Fibroblast of mammary gland (primary cell): ENCODE results near the gene RUNDC3A.
A peak's percentile ranks its signal among the peaks of the same experiment; 100 is the strongest.

Source experiments
- DNase-seq: peaks from one replicate; pipeline ENCODE4 v3.0.0-alpha.2; 2010; ENCODE audit warnings: low read depth
- H3K4me3 ChIP-seq: 2 replicates; pipeline ENCODE4 v1.5.1; 2011; ENCODE audit warnings: low read depth, mild to moderate bottlenecking, low read length, moderate library complexity; ENCODE audit not compliant: control insufficient read depth
- TF ChIP-seq, protein P1 (sequence below): conservative IDR thresholded peaks from 2 replicates; pipeline ENCODE4 v1.5.1; 2011; ENCODE audit warnings: low read depth, low read length, inconsistent platforms; ENCODE audit not compliant: control insufficient read depth, insufficient read depth

The RUNDC3A gene

DNA sequence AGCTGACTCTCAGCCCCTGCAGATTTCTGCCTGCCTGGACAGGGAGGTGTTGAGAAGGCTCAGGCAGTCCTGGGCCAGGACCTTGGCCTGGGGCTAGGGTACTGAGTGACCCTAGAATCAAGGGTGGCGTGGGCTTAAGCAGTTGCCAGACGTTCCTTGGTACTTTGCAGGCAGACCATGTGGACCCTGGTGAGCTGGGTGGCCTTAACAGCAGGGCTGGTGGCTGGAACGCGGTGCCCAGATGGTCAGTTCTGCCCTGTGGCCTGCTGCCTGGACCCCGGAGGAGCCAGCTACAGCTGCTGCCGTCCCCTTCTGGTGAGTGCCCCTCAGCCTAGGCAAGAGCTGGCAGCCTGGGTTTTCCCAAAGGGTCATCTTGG is 40.6 kb downstream of the RUNDC3A start:
- TF ChIP-seq, protein P1, sequence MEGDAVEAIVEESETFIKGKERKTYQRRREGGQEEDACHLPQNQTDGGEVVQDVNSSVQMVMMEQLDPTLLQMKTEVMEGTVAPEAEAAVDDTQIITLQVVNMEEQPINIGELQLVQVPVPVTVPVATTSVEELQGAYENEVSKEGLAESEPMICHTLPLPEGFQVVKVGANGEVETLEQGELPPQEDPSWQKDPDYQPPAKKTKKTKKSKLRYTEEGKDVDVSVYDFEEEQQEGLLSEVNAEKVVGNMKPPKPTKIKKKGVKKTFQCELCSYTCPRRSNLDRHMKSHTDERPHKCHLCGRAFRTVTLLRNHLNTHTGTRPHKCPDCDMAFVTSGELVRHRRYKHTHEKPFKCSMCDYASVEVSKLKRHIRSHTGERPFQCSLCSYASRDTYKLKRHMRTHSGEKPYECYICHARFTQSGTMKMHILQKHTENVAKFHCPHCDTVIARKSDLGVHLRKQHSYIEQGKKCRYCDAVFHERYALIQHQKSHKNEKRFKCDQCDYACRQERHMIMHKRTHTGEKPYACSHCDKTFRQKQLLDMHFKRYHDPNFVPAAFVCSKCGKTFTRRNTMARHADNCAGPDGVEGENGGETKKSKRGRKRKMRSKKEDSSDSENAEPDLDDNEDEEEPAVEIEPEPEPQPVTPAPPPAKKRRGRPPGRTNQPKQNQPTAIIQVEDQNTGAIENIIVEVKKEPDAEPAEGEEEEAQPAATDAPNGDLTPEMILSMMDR: no peak
- H3K4me3 ChIP-seq: no peak overlapping the region
- no peak for DNase-seq

DNA sequence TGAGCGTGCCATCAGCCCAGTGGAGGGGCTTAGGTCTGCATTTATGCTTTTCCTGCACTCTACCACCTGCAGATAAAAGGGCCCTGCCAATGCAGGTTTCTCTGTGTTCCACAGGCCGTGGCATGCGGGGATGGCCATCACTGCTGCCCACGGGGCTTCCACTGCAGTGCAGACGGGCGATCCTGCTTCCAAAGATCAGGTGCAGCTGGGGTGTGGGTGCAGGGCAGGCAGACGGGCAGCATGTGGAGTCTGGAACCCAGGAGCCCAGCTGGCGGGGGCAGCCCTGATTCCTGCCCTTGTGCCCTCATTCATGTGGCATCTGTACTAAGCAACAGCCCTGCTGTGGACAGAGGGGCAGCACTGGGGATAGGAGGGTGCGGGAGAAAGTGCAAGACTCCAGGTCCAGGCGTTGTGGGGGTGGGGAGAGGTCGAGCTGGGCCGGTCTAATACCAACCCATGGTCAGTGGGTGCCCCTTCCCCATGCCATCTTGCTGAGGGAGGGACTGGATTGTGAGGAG is 41.2 kb downstream of the RUNDC3A start:
- no peak overlapping the region for H3K4me3 ChIP-seq
- TF ChIP-seq, protein P1: no peak
- no peak for DNase-seq

DNA sequence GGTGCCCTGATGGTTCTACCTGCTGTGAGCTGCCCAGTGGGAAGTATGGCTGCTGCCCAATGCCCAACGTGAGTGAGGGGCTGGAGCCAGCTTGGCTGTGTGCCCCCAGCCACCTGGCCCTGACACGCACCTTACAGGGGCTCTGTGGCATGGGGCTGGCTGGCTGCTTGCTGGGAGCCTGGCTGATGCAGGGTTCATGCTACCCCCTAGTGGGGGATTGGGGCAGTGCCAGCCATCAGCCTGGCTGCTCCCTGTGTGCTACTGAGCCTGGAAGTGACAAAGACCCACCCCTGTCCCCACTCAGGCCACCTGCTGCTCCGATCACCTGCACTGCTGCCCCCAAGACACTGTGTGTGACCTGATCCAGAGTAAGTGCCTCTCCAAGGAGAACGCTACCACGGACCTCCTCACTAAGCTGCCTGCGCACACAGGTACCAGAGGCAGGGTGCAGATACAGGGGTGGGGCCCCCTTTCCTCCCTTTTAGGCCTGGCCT is 42.4 kb downstream of the RUNDC3A start:
- H3K4me3 ChIP-seq: no peak overlapping the region
- TF ChIP-seq, protein P1: peak; percentile 70
- DNase-seq: peak; percentile 52

DNA sequence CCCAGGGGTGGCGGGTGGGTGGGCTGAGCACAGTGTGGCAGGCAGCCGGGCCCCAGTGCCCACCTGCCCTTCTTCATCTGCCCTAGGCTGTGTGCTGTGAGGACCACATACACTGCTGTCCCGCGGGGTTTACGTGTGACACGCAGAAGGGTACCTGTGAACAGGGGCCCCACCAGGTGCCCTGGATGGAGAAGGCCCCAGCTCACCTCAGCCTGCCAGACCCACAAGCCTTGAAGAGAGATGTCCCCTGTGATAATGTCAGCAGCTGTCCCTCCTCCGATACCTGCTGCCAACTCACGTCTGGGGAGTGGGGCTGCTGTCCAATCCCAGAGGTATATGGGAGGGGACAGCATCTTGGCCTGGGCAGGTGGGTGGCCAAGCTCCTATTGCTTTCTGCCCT is 43.1 kb downstream of the RUNDC3A start:
- DNase-seq: no peak
- TF ChIP-seq, protein P1: no peak
- H3K4me3 ChIP-seq: no peak overlapping the region

DNA sequence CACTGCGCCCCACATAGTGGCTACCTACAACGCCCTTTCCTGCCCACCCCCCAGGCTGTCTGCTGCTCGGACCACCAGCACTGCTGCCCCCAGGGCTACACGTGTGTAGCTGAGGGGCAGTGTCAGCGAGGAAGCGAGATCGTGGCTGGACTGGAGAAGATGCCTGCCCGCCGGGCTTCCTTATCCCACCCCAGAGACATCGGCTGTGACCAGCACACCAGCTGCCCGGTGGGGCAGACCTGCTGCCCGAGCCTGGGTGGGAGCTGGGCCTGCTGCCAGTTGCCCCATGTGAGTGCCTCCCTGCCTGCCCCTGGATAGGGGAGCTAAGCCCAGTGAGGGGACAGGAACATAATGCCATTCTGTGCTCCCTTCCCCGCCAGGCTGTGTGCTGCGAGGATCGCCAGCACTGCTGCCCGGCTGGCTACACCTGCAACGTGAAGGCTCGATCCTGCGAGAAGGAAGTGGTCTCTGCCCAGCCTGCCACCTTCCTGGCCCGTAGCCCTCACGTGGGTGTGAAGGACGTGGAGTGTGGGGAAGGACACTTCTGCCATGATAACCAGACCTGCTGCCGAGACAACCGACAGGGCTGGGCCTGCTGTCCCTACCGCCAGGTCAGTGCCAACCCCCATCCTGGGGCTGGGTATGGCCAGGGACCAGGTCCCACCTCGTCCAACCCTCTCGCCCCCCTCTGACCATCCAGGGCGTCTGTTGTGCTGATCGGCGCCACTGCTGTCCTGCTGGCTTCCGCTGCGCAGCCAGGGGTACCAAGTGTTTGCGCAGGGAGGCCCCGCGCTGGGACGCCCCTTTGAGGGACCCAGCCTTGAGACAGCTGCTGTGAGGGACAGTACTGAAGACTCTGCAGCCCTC is 43.8 kb downstream of the RUNDC3A start:
- TF ChIP-seq, protein P1: no peak
- DNase-seq: no peak
- H3K4me3 ChIP-seq: no peak overlapping the region

DNA sequence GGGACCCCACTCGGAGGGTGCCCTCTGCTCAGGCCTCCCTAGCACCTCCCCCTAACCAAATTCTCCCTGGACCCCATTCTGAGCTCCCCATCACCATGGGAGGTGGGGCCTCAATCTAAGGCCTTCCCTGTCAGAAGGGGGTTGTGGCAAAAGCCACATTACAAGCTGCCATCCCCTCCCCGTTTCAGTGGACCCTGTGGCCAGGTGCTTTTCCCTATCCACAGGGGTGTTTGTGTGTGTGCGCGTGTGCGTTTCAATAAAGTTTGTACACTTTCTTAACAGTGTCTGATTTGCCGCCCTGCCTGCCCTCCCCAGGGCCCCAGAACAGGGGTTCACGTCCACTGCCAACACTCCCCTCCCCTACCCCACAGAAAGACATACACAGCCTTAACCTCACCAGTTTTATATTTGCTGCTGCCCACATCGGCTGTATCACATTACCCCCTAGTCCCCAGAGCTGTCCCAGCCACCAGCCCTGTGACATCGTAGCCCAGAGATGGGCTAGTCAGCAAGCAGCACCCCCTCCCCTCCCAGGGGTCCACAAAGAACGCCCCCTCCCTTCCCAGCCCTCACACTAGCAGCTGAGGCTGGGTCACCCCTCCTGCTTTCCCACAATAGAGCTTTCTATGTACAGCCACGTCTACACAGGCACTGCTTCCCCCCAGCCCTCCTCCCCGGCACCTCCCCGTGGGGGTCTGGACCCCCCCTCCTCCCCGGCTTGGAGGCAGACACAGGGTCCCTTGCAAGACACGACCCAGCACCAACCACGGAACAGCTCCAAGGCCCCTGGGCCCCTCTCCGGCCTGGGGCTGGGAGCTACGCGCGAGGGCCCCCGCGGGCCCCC is 44.6 kb downstream of the RUNDC3A start:
- no peak for DNase-seq
- no peak overlapping the region for H3K4me3 ChIP-seq
- TF ChIP-seq, protein P1: no peak
